Naive B cell (primary cell): ENCODE results near the gene CDKAL1. TPM values are rescaled to one million over a fixed set of nuclear protein-coding genes. Genes with fewer than 3 reads are reported as not detected.
A peak's percentile ranks its signal among the peaks of the same experiment; 100 is the strongest.

ENCODE experiments used
- ATAC-seq, 2 donors: fragments of 150-1000 bp; cut with Tn5 transposase; 2 replicates each; pipeline ENCODE4 v1.10.0; 2021; ENCODE audit warnings: low read depth in 2 of 2, mild to moderate bottlenecking in 2 of 2, moderate library complexity in 2 of 2
- DNase-seq: peaks from one replicate; pipeline ENCODE4 v3.0.0; 2022
- H3K27ac Mint-ChIP-seq, 6 donors: one replicate each; pipeline ENCODE4 v1.8.0; 2020 to 2022; ENCODE audit warnings: mild to moderate bottlenecking in 6 of 6, mixed read lengths in 6 of 6, moderate library complexity in 5 of 6, inconsistent platforms in 2 of 6
- H3K27me3 Mint-ChIP-seq, 3 donors: one replicate each; pipeline ENCODE4 v1.8.0; 2021 to 2022; ENCODE audit warnings: mixed read lengths in 3 of 3, mild to moderate bottlenecking in 1 of 3
- H3K36me3 Mint-ChIP-seq, 2 donors: one replicate each; pipeline ENCODE4 v1.8.0; 2020 to 2022; ENCODE audit warnings: mixed read lengths in 2 of 2, inconsistent platforms in 1 of 2, mild to moderate bottlenecking in 1 of 2
- H3K4me1 Mint-ChIP-seq, 3 donors: one replicate each; pipeline ENCODE4 v1.8.0; 2020 to 2022; ENCODE audit warnings: mixed read lengths in 3 of 3, inconsistent platforms in 1 of 3, mild to moderate bottlenecking in 1 of 3, moderate library complexity in 1 of 3
- H3K4me3 Mint-ChIP-seq, 8 donors: one replicate each; pipeline ENCODE4 v1.8.0; 2020 to 2022; ENCODE audit warnings: mild to moderate bottlenecking in 8 of 8, mixed read lengths in 8 of 8, moderate library complexity in 8 of 8, inconsistent platforms in 2 of 8
- H3K9me3 Mint-ChIP-seq, 7 donors: one replicate each; pipeline ENCODE4 v1.8.0; 2020 to 2022; ENCODE audit warnings: mixed read lengths in 7 of 7, mild to moderate bottlenecking in 5 of 7, inconsistent platforms in 2 of 7, moderate library complexity in 1 of 7
- polyA plus RNA-seq, 6 donors: library from polyadenylated mRNA; unstranded; fragments of 300-500 nt; fragmentation: Illumina TruSeq; gene quantifications; one replicate each; pipeline ENCODE4 v1.2.3, GENCODE V29; 2021; ENCODE audit warnings: low read depth in 6 of 6

The CDKAL1 gene
- polyA plus RNA-seq, 6 donors from 2014 or later: 27.0 to 40.2 (median 33.6) TPM

DNA sequence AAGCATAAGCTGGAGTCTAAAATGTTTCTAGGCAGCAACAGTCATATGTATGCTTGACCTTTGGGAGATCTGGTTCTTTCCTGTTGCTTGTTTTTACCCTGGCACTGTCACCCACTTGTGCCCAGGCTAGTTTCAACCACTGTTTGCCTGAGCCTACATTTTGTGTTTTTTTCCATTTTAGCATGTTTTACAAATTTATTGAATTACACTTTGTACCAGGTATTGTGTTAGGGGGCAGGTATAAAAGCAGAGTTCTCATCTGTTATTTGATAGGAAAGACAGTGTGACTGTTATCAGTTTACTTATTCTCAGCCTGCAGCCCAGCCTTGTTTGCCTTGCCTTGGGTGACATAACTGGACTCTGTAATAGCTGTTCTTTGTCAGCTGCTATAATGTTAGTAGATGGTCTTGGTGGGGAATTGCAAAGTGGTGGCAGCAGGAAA, 147.0 kb downstream of the CDKAL1 start:
- H3K4me3 Mint-ChIP-seq: peak overlapping the region in 2 of 8 donors; percentile 20 to 22
- DNase-seq (no peak), ATAC-seq (no peak)
- peaks cover 0 to 6% of the 10 kb centered on the region in 2 donors for H3K36me3 Mint-ChIP-seq
- peaks cover 0 to 3% (median 0%) of the 10 kb centered on the region in 7 donors for H3K9me3 Mint-ChIP-seq
- no peaks in the 10 kb centered on the region for H3K27me3 Mint-ChIP-seq
- peaks cover 19 to 39% (median 19%) of the 10 kb centered on the region in 3 donors for H3K4me1 Mint-ChIP-seq
- peak overlapping the region in 3 of 6 donors; percentile 3 to 74 (median 18) for H3K27ac Mint-ChIP-seq

DNA sequence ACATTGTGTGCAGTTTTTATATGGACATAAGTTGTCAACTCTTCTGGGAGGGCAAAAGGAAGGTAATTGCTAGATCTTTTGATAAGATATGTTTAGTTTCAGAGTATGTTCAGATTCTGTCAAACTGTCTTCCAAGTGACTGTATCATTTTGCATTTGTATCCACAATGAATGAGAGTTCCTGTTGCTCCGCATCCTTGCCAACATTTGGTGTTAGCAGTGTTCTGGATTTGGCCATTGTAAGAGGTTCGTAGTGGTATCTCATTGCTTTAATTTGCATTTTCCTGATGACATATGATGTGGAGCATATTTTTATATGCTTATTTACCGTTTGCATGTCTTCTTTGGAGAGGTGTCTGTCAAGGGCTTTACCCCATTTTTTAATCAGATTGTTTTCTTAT, 150.2 kb downstream of the CDKAL1 start:
- H3K9me3 Mint-ChIP-seq: peaks cover 0 to 3% (median 0%) of the 10 kb centered on the region in 7 donors
- H3K4me3 Mint-ChIP-seq: no peak overlapping the region
- peaks cover 0 to 6% of the 10 kb centered on the region in 2 donors for H3K36me3 Mint-ChIP-seq
- DNase-seq (no peak), ATAC-seq (no peak)
- peaks cover 22 to 57% (median 40%) of the 10 kb centered on the region in 3 donors for H3K4me1 Mint-ChIP-seq
- no peak overlapping the region for H3K27ac Mint-ChIP-seq
- H3K27me3 Mint-ChIP-seq: no peaks in the 10 kb centered on the region

DNA sequence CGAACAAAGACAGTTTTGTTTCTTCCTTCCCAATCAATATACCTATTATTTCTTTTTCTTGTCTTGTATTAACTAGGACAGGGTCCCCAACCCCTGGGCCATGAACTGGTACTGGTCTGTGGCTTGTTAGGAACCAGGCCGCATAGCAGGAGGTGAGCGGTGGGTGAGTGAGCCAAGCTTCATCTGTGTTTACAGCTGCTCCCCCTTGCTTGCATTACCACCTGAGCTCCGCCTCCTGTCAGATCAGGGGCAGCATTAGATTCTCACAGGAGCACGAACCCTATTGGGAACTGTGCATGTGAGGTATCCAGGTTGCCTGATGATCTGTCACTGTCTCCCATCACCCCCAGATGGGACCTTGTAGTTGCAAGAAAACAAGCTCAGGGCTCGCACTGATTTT, 151.9 kb downstream of the CDKAL1 start:
- DNase-seq (no peak), ATAC-seq (no peak)
- no peaks in the 10 kb centered on the region for H3K27me3 Mint-ChIP-seq
- peaks cover 0 to 6% of the 10 kb centered on the region in 2 donors for H3K36me3 Mint-ChIP-seq
- peaks cover 0 to 3% (median 0%) of the 10 kb centered on the region in 7 donors for H3K9me3 Mint-ChIP-seq
- peaks cover 17 to 51% (median 33%) of the 10 kb centered on the region in 3 donors for H3K4me1 Mint-ChIP-seq
- no peak overlapping the region for H3K4me3 Mint-ChIP-seq
- H3K27ac Mint-ChIP-seq: peak overlapping the region in 1 of 6 donors; percentile 19

DNA sequence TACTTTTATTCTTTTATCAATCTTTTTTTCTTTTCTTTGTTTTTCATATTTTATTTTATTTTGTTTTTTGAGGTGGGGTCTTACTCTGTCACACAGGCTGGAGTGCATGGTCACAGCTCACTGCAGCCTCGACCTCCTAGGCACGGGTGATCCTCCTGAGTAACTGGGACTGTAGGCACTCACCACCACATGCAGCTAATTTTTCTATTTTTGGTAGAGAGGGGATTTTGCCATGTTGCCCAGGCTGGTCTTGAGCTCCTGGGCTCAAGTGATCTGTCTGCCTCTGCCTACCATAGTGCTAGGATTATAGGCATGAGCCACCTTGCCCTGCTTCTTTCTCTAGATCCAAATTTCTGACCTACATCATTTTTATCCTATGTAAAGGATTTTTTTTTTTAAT, 153.2 kb downstream of the CDKAL1 start:
- Mint-ChIP-seq H3K9me3 (peaks cover 0 to 3% (median 0%) of the 10 kb centered on the region in 7 donors), H3K27me3 (no peaks in the 10 kb centered on the region), H3K27ac (peak overlapping the region in 1 of 6 donors; percentile 42), H3K36me3 (peaks cover 0 to 6% of the 10 kb centered on the region in 2 donors), H3K4me3 (no peak overlapping the region), H3K4me1 (peaks cover 13 to 43% (median 27%) of the 10 kb centered on the region in 3 donors)
- ATAC-seq (no peak), DNase-seq (no peak)

DNA sequence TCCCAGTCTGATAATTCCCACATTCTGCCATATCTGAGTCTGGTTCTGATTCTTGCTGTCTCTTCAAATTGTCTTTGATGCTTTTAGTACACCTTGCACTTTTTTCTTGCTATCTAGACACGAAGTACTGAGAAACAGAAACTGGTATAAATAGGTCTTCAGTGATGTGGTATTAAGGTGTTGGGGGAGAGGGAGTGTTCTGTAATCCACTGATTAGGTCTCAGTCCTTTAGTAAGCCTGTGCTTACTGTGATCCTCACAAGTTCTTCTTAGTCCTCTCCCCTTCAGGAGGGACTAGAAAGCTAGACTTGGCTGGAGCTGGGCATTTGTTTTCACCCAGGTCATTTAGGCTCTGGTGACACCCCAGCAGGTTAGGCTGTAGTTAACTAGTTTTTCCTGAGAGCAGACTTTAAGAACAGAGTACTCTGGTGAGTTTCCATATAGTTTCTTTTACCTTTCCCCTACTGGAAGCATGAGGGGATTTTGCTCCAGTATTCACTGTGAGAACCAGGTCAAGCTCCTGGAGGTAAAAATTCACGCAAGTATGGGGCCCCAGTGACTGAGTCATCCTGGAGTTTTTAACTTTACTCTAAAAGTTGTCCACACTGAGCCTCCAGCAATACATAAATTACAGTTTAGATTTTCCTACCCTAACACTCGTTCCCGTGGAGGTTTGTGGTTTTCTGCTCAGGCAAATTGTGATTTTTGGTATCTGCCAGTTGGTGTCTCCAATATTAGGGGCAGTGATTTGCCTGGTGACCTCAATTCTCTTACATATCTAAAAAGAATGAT, 154.6 kb downstream of the CDKAL1 start:
- no peak for ATAC-seq
- H3K4me1 Mint-ChIP-seq: peaks cover 13 to 34% (median 23%) of the 10 kb centered on the region in 3 donors
- H3K9me3 Mint-ChIP-seq: peaks cover 0 to 2% (median 0%) of the 10 kb centered on the region in 7 donors
- H3K27me3 Mint-ChIP-seq: no peaks in the 10 kb centered on the region
- H3K27ac Mint-ChIP-seq: peak overlapping the region in 2 of 6 donors; percentile 24 to 53
- H3K36me3 Mint-ChIP-seq: peaks cover 0 to 6% of the 10 kb centered on the region in 2 donors
- no peak for DNase-seq
- H3K4me3 Mint-ChIP-seq: no peak overlapping the region

DNA sequence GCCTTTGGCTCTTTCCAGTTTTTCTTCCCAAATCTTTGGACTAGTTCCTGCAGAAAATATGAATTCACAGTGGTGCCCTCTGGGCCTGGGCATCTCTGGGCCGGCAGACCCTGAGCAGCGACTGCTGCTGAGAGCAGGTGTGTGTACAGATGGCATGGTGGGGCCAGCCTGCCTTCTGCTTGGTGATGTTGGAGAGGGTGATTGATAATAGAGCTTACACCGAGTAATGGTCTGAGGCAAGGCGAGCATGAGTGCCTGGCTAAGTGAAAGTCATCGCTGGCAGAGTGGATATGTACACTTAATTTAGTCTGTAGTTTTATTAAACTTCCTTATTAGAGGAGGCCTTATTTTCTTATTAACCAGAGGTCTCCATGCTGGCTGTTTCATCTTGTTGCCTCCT, 156.9 kb downstream of the CDKAL1 start:
- Mint-ChIP-seq H3K4me3 (no peak overlapping the region), H3K36me3 (no peaks in the 10 kb centered on the region), H3K9me3 (peaks cover 0 to 2% (median 0%) of the 10 kb centered on the region in 7 donors), H3K4me1 (peaks cover 19 to 37% (median 23%) of the 10 kb centered on the region in 3 donors), H3K27ac (no peak overlapping the region), H3K27me3 (no peaks in the 10 kb centered on the region)
- no peak for DNase-seq
- ATAC-seq: no peak

DNA sequence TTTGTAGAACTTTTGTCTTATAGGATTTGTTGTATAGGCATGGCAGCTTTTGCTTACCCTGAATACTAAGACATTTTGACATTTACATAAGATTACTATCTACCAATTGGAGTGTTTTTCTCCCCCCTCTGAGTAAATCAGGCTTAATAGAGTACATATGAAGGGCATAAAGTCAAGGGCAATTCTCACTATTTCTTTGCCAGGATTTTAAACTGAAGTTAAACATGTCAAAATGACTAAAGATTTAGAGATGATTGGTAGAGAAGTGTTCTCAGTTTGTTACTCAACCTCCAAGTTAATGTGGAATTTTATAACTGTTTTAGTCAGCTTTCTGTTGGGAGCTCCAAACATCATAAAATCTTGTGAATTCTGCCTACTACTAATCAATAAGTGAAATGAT, 157.8 kb downstream of the CDKAL1 start:
- no peak overlapping the region for H3K4me3 Mint-ChIP-seq
- peaks cover 20 to 29% (median 20%) of the 10 kb centered on the region in 3 donors for H3K4me1 Mint-ChIP-seq
- peaks cover 0 to 4% of the 10 kb centered on the region in 2 donors for H3K36me3 Mint-ChIP-seq
- H3K27me3 Mint-ChIP-seq: no peaks in the 10 kb centered on the region
- H3K27ac Mint-ChIP-seq: no peak overlapping the region
- no peak for DNase-seq
- ATAC-seq: no peak
- peaks cover 0 to 2% (median 0%) of the 10 kb centered on the region in 7 donors for H3K9me3 Mint-ChIP-seq

DNA sequence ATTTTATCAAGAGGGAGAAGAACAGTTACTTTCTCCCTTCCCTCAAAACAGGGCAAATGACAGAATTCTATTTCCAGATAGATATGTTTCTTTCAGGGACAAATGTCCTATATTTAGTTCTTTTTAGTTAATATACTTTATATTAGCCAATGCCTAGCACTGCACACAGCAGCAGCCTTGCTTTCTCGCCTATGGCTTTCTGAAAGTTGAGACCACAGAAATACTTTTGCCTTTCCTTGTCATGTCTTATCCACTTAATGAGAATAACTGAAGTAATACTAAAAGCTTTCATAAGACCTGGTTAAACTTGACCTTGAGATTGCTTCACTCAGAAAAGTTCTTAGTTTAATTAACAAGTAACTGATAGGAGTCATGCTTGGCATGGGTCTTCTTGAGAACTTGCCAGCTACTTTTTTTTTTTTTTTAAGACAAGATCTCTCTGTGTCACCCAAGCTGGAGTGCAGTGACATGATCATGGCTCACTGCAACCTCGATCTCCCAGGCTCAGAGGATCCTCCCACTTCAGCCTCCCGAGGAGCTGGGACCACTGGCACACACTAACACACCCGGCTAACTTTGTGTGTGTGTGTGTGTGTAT, 159.3 kb downstream of the CDKAL1 start:
- peaks cover 7 to 20% (median 19%) of the 10 kb centered on the region in 3 donors for H3K4me1 Mint-ChIP-seq
- H3K36me3 Mint-ChIP-seq: peaks cover 0 to 5% of the 10 kb centered on the region in 2 donors
- H3K27ac Mint-ChIP-seq: peak overlapping the region in 1 of 6 donors; percentile 62
- no peak overlapping the region for H3K4me3 Mint-ChIP-seq
- H3K9me3 Mint-ChIP-seq: peaks cover 0 to 2% (median 0%) of the 10 kb centered on the region in 7 donors
- ATAC-seq (no peak), DNase-seq (no peak)
- no peaks in the 10 kb centered on the region for H3K27me3 Mint-ChIP-seq

DNA sequence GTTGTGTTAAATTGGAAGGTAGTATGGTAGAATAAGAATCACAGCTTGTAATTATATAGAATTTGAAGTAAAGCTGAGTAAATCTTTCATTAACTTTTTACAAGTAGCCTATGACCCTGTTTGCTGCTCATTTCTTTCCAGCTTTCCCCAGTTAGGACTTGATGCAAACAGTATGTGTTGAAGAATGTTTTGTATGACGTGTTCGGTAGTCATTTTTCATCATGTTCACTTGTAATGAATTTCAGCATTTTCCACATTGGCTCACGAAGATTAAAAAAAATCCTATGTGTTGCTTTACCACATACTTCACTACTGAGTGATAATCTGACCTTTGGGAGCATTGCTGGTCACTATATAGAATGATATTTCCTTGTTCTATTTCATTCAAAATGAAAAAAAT, 162.4 kb downstream of the CDKAL1 start:
- peaks cover 3 to 22% (median 15%) of the 10 kb centered on the region in 3 donors for H3K4me1 Mint-ChIP-seq
- H3K27me3 Mint-ChIP-seq: no peaks in the 10 kb centered on the region
- ATAC-seq: no peak
- H3K27ac Mint-ChIP-seq: peak overlapping the region in 1 of 6 donors; percentile 41
- no peak for DNase-seq
- H3K36me3 Mint-ChIP-seq: peaks cover 0 to 5% of the 10 kb centered on the region in 2 donors
- H3K4me3 Mint-ChIP-seq: no peak overlapping the region
- no peaks in the 10 kb centered on the region for H3K9me3 Mint-ChIP-seq

DNA sequence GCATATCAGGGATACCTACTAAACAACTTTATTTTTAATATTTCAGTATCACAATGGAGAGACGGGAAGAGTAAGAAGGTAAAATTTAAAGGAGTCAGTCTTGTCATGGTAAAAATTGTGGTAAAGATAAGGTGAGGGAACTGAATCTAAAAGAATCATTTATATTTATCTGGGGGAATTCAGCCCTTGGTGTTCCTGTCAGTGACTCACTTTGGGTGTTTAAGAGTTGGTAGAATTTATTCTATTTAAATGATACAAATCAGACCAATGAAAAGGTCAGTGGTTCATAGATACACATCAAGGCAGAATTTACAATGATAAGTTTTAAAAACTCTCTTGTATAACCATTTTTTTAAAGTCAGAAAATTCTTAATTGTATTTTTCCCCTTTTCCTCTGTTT, 164.4 kb downstream of the CDKAL1 start:
- no peaks in the 10 kb centered on the region for H3K9me3 Mint-ChIP-seq
- peak overlapping the region in 1 of 6 donors; percentile 63 for H3K27ac Mint-ChIP-seq
- peaks cover 0 to 5% of the 10 kb centered on the region in 2 donors for H3K36me3 Mint-ChIP-seq
- H3K27me3 Mint-ChIP-seq: no peaks in the 10 kb centered on the region
- H3K4me1 Mint-ChIP-seq: peaks cover 10 to 26% (median 10%) of the 10 kb centered on the region in 3 donors
- no peak for DNase-seq
- no peak overlapping the region for H3K4me3 Mint-ChIP-seq
- ATAC-seq: no peak

DNA sequence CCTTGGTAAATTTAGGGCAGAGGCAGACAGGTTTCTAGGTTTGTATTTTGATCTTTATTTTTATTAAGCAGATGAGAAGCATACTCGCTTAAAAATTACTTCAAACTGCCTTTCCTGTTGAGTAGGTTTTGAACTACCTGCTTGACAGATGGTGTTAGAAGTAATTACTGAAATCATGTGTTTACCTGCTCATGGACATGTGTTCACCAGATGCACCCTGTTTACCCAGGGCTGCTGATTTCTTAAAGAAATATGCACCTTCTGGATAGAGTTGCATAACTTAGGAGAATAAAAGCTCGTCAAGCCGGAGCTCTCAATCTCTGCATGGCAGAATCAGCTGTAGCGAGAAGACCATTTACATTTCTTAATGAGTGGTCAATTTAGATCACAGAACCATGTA, 165.1 kb downstream of the CDKAL1 start:
- ATAC-seq: no peak
- no peak overlapping the region for H3K27ac Mint-ChIP-seq

DNA sequence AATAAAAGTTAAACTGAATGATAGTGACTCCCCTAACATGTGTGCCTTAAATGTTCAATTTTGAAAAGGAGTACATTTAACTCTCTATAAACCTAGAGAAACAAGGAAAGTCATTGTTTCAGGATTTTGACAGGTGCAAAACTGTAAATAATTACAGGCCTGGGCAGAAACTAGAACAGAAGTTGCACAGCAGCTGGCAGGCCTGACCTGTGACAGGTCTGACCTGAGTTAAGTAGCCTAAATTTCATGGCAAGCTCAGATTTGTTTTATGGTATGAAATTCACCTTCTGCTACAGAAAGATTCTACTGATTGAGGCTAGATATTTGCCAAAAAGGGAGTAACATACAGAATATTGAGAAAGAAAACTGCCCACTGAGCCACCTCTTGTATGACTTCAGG, 166.1 kb downstream of the CDKAL1 start:
- Mint-ChIP-seq H3K27me3 (no peaks in the 10 kb centered on the region), H3K36me3 (peaks cover 0 to 5% of the 10 kb centered on the region in 2 donors), H3K9me3 (no peaks in the 10 kb centered on the region), H3K27ac (no peak overlapping the region), H3K4me3 (no peak overlapping the region), H3K4me1 (peaks cover 10 to 25% (median 12%) of the 10 kb centered on the region in 3 donors)
- no peak for DNase-seq
- no peak for ATAC-seq

More for the DNA sequence above, 165.1 kb downstream of the CDKAL1 start:
- Mint-ChIP-seq H3K4me1 (peaks cover 10 to 32% (median 16%) of the 10 kb centered on the region in 3 donors), H3K36me3 (peaks cover 0 to 5% of the 10 kb centered on the region in 2 donors), H3K4me3 (no peak overlapping the region), H3K27me3 (no peaks in the 10 kb centered on the region), H3K9me3 (no peaks in the 10 kb centered on the region)
- DNase-seq: no peak

DNA sequence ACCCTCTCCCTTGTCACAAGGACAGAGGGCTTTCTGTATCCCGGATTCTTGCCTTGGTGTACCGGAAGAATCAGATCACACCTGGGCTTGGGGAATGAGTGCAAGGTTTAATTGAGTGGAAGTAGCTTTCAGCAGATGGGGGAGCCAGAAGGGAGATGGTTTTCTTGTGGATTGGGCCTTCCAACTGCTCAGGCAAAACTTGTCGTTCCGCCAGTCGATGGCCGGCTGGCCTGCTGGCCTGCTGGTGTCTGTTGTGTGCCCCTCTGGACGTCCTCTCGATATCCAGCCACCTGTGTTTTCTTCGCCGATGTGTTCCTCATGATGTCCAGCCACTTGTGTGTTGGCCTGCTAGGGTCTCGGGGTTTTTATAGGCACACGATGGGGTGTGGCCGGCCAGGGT, 168.1 kb downstream of the CDKAL1 start:
- Mint-ChIP-seq H3K36me3 (no peaks in the 10 kb centered on the region), H3K9me3 (no peaks in the 10 kb centered on the region), H3K27ac (no peak overlapping the region), H3K4me1 (peaks cover 10 to 29% (median 19%) of the 10 kb centered on the region in 3 donors), H3K27me3 (no peaks in the 10 kb centered on the region), H3K4me3 (no peak overlapping the region)
- no peak for ATAC-seq
- no peak for DNase-seq
